GM19240 (cell line): Measurements from ENCODE around the gene PPP4R3B.
A peak's percentile ranks its signal among the peaks of the same experiment; 100 is the strongest.

Source experiments
- DNase-seq: peaks from one replicate; pipeline ENCODE4 v3.0.0; 2011; ENCODE audit warnings: low spot score; ENCODE audit not compliant: insufficient read length

PPP4R3B gene

DNA sequence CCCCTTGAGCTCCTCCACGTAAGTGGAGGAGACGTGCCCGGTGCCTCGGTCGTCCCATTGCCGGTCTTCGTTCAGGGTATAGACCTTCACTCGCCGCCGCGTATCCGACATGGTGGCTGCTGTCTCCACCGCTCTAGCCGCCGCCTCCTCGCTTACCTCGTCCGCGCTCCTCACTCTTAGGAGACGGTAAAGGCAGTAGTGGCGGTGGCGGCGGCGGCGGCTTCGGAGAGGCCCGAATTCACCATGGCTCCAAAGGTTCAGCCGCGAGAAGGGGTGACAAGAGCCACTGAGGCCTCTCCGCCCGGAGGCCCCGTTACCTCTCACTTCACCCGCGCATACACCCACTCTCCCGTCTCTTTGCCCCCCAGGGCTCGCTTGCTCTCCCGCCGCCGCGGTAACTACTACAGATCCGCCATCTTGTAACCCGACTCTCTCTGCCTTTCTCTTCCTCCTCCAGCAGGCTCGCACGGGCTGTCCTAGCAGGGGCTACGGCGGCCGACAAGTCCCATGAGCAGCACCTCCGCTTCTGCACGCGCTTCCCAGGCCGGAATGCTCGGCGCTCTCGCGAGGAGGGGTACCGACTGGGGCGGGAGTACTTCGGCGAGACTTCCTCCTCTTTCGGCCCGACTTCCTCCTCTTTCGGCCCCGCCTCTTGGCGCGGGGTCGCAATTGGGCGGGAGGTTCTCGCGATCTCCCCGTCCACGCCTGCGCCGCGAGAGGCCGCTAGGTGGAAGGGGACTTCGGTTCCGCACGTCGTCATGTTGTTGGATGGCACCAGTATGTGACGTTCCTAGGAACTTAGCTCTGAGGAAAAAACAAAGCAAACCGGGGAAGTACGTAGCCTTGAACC lies at the start of gene PPP4R3B:
TSS of gene PPP4R3B (minus strand) at position 448 of the 850 bp plus-strand sequence. CDS start at position 111, 337 bp downstream.
- DNase-seq: peak; percentile 79

GRCh38 chr2:55653255-55653654 lies 35.8 kb upstream of the PPP4R3B start:
- no peak for DNase-seq

DNA sequence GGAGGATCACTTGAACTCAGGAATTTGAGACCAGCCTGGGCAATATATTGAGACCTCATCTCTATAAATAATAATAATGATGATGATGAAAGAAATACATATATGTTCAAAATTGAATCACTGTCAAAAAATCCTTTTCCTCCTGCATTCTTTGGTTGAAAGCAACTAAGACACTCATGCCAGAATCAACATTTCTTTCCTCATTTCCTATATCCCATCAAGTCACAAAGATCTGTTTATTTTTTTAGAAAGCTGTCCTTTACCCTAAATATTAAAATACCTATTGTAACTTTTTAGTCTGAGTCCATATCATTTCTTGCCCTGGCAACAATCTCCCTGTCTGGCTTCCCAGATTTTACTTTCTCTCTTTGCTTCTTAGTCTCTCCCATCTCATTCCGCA lies 31.8 kb upstream of the PPP4R3B start:
- DNase-seq: no peak

- no peak for DNase-seq
Observed at GRCh38 chr2:55636831-55637230, 19.4 kb upstream of the PPP4R3B start.

GRCh38 chr2:55628931-55629330 lies 11.5 kb upstream of the PPP4R3B start:
- DNase-seq: no peak

DNA sequence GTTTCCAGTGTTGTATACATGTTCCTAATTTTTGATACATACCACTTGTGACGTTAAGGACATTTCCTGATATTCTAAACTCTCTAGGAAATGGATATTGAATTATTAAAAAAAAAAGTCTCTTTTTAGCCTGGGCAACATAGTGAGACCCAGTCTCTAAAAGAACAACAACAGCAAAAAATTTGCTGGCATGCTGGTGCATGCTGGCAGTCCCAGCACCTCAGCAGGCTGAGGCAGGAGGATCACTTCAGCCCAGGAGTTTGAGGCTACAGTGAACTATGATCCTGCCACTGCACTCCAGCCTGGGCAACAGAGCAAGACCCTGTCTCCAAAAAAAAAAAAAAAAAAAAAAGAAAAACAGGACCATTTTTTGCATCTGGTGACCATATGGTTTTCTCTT lies 10.5 kb upstream of the PPP4R3B start:
- no peak for DNase-seq

DNA sequence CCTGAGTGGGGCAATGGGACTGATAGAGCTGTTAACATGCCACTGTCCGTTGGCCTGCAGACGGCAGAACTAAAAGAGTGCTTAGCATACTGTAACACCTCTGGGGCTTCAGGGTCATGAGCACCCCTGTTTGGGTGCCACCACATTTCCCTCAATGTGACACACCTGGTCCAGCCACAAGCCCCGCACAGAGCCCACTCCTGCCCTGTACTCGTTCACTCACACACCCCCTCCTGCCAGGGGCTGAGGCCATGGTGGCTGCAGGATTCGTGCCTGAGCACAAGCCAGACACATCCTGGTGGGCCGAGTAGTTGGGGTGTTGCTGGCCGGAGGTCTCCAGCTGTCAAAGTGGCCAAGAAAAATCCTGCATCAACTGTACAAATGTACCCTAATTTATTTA lies 4.4 kb upstream of the PPP4R3B start:
- no peak for DNase-seq

GRCh38 chr2:55620123-55620779 lies 2.8 kb upstream of the PPP4R3B start:
- no peak for DNase-seq

- DNase-seq: peak; percentile 27
Observed at GRCh38 chr2:55618275-55619055, 1.0 kb upstream of the PPP4R3B start.

DNA sequence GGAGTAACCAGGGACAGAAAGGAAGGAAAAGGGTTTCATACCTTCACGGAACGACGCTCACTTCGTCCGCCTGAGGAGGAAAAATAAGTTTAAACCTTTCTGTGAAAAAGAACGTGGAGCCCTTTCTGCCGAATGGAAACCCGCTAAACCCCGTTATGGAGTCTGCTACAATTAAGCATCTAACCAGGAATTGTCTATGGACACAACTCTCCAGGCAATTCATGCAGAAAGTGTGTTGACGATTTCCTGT lies 528 bp upstream of the PPP4R3B start:
- DNase-seq: no peak

DNA sequence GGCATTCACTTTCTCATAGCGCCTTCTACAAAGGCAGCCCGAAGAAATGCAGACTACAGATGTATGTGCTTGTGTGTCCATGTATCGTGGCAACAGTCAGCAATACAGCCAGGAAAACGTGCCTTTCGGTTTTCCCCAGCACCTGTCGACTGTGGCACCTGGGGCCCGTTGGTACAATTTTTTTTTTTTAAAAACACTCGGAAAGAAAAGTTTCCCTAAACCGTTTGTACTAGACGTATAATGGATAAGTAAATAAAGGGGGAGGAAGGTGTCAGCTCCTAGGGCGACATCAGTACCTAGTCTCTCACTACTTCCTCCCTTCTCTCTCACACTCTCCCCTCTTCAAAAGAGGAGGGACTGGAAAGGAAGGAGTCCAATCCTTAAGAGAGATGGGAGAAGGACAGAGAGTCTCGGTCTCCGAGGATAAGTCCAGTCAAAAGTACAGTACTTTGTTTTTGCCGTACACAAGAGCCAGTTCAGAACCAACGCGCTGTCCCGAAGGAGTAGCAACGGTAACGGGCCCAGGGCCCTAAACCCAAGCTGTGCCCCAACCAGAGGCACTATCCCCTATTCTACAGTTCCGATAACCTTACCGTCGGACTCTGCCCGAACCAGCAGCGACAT lies 759 bp downstream of the PPP4R3B start:
- DNase-seq: peak; percentile 6

GRCh38 chr2:55611997-55612396 lies 5.4 kb downstream of the PPP4R3B start:
- DNase-seq: no peak

GRCh38 chr2:55610954-55611743 lies 6.3 kb downstream of the PPP4R3B start:
- DNase-seq: no peak

GRCh38 chr2:55609938-55610578 lies 7.4 kb downstream of the PPP4R3B start:
- DNase-seq: no peak

GRCh38 chr2:55609193-55609794 lies 8.1 kb downstream of the PPP4R3B start:
- DNase-seq: no peak

- no peak for DNase-seq
Observed at GRCh38 chr2:55607717-55608116, 9.7 kb downstream of the PPP4R3B start.

DNA sequence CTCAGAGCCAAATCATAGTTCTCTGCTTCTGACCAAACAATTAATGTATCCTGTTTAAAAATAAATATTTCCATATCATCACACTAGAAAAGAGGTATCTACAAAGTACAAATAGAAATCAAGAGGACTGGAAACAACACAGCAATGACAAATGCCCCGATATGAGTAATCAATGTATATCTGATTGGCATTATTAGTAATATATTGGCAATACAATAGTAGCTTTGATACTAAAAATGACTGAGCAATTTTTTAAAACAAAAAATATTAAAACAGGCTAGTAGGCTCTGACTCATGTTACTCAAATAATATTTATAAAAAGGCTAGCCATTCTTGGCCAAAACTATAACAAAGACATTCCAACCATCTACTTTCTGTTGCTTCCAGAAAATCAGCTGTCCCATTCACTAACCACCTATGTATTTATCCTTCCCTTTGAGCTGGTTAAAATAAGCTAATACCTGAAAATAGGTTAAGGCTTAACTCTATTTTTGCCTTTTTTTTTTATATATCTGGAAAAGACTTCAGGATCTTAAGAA lies 13.3 kb downstream of the PPP4R3B start:
- DNase-seq: no peak

GRCh38 chr2:55601849-55602248 lies 15.6 kb downstream of the PPP4R3B start:
- no peak for DNase-seq

DNA sequence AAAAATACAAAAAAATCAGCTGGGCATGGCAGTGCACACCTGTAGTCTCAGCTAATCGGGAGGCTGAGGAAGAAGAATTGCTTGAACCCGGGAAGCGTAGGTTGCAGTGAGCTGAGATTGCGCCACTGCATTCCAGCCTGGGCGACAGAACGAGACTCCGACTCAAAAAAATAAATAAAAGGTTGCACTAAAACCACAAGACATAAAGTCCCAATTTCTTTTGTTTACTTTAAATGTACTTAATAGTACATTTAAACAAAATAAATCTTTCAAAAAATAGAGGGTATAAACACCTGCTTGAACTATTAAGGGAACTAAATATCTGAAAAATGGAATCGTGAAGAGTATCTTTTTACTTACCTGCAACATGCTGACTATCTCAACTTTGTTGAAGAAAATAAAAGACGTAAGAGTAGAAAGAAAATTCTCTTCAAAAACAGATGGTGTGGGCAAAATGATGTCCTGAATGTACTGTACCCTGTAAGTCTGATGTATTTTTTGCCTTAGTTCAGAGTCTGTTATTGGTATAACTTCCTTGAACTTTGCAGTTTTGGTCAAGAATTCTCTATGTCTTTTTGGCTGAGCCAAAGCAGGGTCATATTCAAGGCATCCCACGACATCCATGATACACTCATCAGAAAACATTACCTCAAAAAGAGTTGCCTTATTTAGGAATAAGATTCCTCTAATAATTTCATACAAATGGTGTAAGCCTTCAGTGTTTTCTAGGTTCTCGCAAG lies 19.2 kb downstream of the PPP4R3B start:
- no peak for DNase-seq
